HL-60 (cell line): Measurements from ENCODE around the gene FARP1.

Experiments
- CTCF ChIP-seq: IDR thresholded peaks from one replicate; pipeline ENCODE4 v1.5.1; 2011; ENCODE audit warnings: low read length, control low read depth, inconsistent platforms; ENCODE audit not compliant: insufficient read depth
- GABPA ChIP-seq: IDR thresholded peaks from 2 replicates; pipeline ENCODE4 v1.6.1; 2012; ENCODE audit warnings: low read depth

DNA sequence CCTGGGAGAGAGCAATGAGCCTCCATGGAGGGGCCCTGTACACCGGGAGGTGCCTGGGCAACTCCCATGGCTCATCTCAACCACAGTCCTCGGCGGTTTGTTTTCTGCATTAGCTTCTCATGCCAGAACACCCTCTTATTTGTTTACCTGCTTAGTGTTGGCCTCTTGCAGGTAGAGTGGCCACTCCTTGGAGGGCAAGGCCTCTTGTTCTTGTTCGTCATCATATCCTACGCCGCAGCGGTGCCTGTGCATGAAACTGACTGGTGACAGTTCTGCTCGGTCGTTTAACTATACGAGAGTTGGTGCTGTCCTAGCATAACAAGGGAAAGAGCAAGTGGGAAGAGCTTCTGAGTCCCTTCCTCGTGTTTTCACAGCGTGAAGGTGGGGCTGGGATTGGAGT lies 74.7 kb downstream of the FARP1 start:
- no peak for TF ChIP-seq CTCF
- no peak for TF ChIP-seq GABPA
